ENCODE measurements around the gene TFRC.
"Not testable (repeated sequence)": the region's sequence is repeated elsewhere in the genome, so short reads cannot be mapped to it uniquely, and the experiment has no call there.

TFRC gene

DNA sequence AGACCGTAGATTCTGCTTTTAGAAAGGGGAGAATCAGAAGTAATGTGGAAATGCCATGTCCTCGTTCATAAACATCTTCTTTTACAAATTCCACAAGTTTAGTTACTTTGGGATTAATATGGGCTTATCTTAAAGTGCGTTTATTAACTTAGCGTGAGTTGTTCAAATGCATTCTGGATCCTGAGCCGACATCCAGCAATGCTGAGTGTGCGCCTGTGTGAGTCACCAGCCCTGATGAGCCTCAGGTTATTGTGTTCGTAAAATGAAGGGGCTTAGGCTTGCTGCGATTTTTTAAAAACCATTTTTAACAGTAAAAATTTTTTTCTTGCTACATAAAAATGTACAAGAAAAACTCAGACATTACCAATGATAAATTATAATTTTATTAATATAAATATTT is 57.9 kb downstream of the TFRC start:
- no peak for DNase-seq (ENCODE audit: low read depth)
- H3K4me3 ChIP-seq (ENCODE audit: low read depth, low read length), result no peak overlapping the region
- TF ChIP-seq POLR2A (IDR thresholded peaks at IDR 0.05; ENCODE audit: extremely low read depth, insufficient read length), result no peak
- no peak for TF ChIP-seq CTCF (IDR thresholded peaks at IDR 0.05; ENCODE audit: low read depth, low read length)
- TF ChIP-seq, protein P1, sequence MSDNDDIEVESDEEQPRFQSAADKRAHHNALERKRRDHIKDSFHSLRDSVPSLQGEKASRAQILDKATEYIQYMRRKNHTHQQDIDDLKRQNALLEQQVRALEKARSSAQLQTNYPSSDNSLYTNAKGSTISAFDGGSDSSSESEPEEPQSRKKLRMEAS (IDR thresholded peaks at IDR 0.05; ENCODE audit: low read depth, low read length), result no peak
- TF ChIP-seq MYC (IDR thresholded peaks at IDR 0.05; ENCODE audit: low read depth, low read length), result no peak

GRCh38 chr3:196022499-196022878 is 59.4 kb downstream of the TFRC start:
- not testable (repeated sequence) for H3K4me3 ChIP-seq (ENCODE audit: low read depth, low read length); DNase-seq (ENCODE audit: low read depth)

GRCh38 chr3:196020373-196020772 is 61.5 kb downstream of the TFRC start:
- TF ChIP-seq MYC (IDR thresholded peaks at IDR 0.05; ENCODE audit: low read depth, low read length), result no peak
- no peak overlapping the region for H3K4me3 ChIP-seq (ENCODE audit: low read depth, low read length)
- DNase-seq (ENCODE audit: low read depth), result no peak

GRCh38 chr3:196019576-196019975 is 62.3 kb downstream of the TFRC start:
- not testable (repeated sequence) for DNase-seq (ENCODE audit: low read depth); H3K4me3 ChIP-seq (ENCODE audit: low read depth, low read length)

- not testable (repeated sequence) for H3K4me3 ChIP-seq (ENCODE audit: low read depth, low read length); DNase-seq (ENCODE audit: low read depth)
These were observed 63.7 kb downstream of the TFRC start for GRCh38 chr3:196018159-196018558.

DNA sequence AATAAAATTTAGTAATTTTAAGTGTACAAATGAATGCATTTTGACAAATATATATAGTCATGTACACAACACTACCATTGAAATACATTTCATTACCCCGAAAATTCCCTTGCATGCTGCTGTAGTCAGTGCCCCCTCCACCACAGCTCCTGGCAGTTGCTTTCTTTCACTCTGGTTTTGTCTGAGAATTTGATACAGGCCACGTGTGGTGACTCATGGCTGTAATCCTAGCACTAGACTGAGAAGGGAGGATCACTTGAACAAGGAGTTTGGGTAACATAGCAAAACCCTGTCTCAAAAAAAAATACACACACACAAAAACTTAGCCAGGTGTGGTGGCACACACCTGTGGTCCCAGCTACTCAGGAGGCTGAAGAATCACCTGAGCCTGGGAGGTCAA is 65.4 kb downstream of the TFRC start:
- no peak overlapping the region for H3K4me3 ChIP-seq (ENCODE audit: low read depth, low read length)
- DNase-seq (ENCODE audit: low read depth), result peak; percentile 39
- TF ChIP-seq MYC (IDR thresholded peaks at IDR 0.05; ENCODE audit: low read depth, low read length) (peak; percentile 78), POLR2A (IDR thresholded peaks at IDR 0.05; ENCODE audit: extremely low read depth, insufficient read length) (no peak)
- TF ChIP-seq, protein P1 (IDR thresholded peaks at IDR 0.05; ENCODE audit: low read depth, low read length), result peak; percentile 86

DNA sequence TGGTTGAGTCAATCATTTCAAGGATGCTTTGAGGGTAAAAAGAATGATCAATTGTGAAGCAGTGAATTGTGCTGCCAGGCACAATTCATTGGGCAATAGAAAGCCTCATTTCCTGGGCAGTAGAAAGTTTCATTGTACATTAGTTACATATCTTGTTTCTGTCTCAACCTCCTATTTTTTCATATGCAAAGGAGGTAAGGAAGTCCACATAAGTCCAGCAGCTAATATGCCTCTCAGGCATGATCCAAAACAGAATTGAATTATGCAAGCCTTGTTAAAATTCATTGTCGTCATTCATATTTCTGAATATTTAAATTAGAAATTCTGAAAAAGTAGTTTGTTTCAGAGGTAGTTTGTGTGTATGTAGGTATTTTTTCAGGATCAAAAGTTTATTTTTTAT is 65.8 kb downstream of the TFRC start:
- TF ChIP-seq CTCF (IDR thresholded peaks at IDR 0.05; ENCODE audit: low read depth, low read length) (no peak), MYC (IDR thresholded peaks at IDR 0.05; ENCODE audit: low read depth, low read length) (no peak), POLR2A (IDR thresholded peaks at IDR 0.05; ENCODE audit: extremely low read depth, insufficient read length) (no peak)
- TF ChIP-seq, protein P1 (IDR thresholded peaks at IDR 0.05; ENCODE audit: low read depth, low read length), result no peak

GRCh38 chr3:196013587-196014487 is 68.1 kb downstream of the TFRC start:
- no peak for DNase-seq (ENCODE audit: low read depth)
- TF ChIP-seq MYC (IDR thresholded peaks at IDR 0.05; ENCODE audit: low read depth, low read length) (no peak), POLR2A (IDR thresholded peaks at IDR 0.05; ENCODE audit: extremely low read depth, insufficient read length) (no peak), CTCF (IDR thresholded peaks at IDR 0.05; ENCODE audit: low read depth, low read length) (no peak)
- TF ChIP-seq, protein P1 (IDR thresholded peaks at IDR 0.05; ENCODE audit: low read depth, low read length), result no peak
- H3K4me3 ChIP-seq (ENCODE audit: low read depth, low read length), result no peak overlapping the region

More for the DNA sequence above, 65.8 kb downstream of the TFRC start:
- DNase-seq (ENCODE audit: low read depth), result no peak
- no peak overlapping the region for H3K4me3 ChIP-seq (ENCODE audit: low read depth, low read length)

All from NB4 (cell line).